ENCODE results near the gene BOLA3. TPM values are rescaled to one million over a fixed set of nuclear protein-coding genes. Genes with fewer than 3 reads are reported as not detected.

Gene BOLA3
- total and polyA plus RNA-seq, 4 donors = 9.5 to 35.2 (median 27.1) TPM

- H3K36me3 ChIP-seq (ENCODE audit: control insufficient read depth in 4 of 4, insufficient read depth in 3 of 4, low read depth in 1 of 4, low read length in 3 of 4) = no peaks in the 10 kb centered on the region
- peak overlapping the region; percentile 62 to 87 (median 81) for H3K4me3 ChIP-seq (ENCODE audit: low read depth in 1 of 3, low read length in 3 of 3)
- H3K27ac ChIP-seq (ENCODE audit: low read depth in 1 of 2, low read length in 2 of 2) = peak overlapping the region in 1 of 2 donors; percentile 33
- 14% methylated on average over 59 of the region's 59 CpGs for WGBS
- peaks cover 2 to 12% (median 3%) of the 10 kb centered on the region in 4 donors for H3K9me3 ChIP-seq (ENCODE audit: control insufficient read depth in 4 of 4, low read length in 3 of 4)
- no peaks in the 10 kb centered on the region for H3K27me3 ChIP-seq (ENCODE audit: control insufficient read depth in 4 of 4, insufficient read depth in 4 of 4, low read length in 3 of 4)
- peaks cover 0 to 1% (median 0%) of the 10 kb centered on the region in 4 donors for H3K4me1 ChIP-seq (ENCODE audit: control insufficient read depth in 4 of 4, insufficient read depth in 4 of 4, low read length in 3 of 4)
- H3K9ac ChIP-seq (ENCODE audit: low read depth in 1 of 2, low read length in 2 of 2) = no peak overlapping the region
- TF ChIP-seq FOXA2 (IDR thresholded peaks at IDR 0.05) = no peak
- peak; percentile 97 for TF ChIP-seq YY1 (IDR thresholded peaks at IDR 0.05)
- TF ChIP-seq RAD21 (IDR thresholded peaks at IDR 0.05) = peak in 1 of 2 donors; percentile 48
- TF ChIP-seq SP1 (IDR thresholded peaks at IDR 0.05) = no peak
- TF ChIP-seq MAX (IDR thresholded peaks at IDR 0.05) = no peak
- TF ChIP-seq CTCF (IDR thresholded peaks at IDR 0.05; ENCODE audit: low read depth, low read length, missing input control) = peak; percentile 29
- peak; percentile 6 for TF ChIP-seq NR2F2 (IDR thresholded peaks at IDR 0.05)
- TF ChIP-seq GABPA (IDR thresholded peaks at IDR 0.05 in 1 of 2, conservative IDR thresholded peaks at IDR 0.05 in 1 of 2) = peak; percentile 64 to 90
- peak in 1 of 2 donors; percentile 52 for TF ChIP-seq JUND (IDR thresholded peaks at IDR 0.05)
- TF ChIP-seq RXRA (IDR thresholded peaks at IDR 0.05) = peak in 1 of 2 donors; percentile 5
- no peak for TF ChIP-seq ZBTB33 (IDR thresholded peaks at IDR 0.05)
- peak; percentile 87 for DNase-seq (ENCODE audit: low spot score)
These were observed 27.5 kb downstream of the BOLA3 start for GRCh38 chr2:74119912-74120825.

- DNase-seq (ENCODE audit: low spot score) = no peak
- TF ChIP-seq RAD21 (IDR thresholded peaks at IDR 0.05) (no peak), CTCF (IDR thresholded peaks at IDR 0.05; ENCODE audit: low read depth, low read length, missing input control) (no peak), FOXA2 (IDR thresholded peaks at IDR 0.05) (no peak), REST (IDR thresholded peaks at IDR 0.05) (no peak), GABPA (IDR thresholded peaks at IDR 0.05 in 1 of 2, conservative IDR thresholded peaks at IDR 0.05 in 1 of 2) (no peak), YY1 (IDR thresholded peaks at IDR 0.05) (no peak), HNF4G (IDR thresholded peaks at IDR 0.05) (no peak), ZBTB33 (IDR thresholded peaks at IDR 0.05) (no peak), SP1 (IDR thresholded peaks at IDR 0.05) (no peak)
- H3K9me3 ChIP-seq (ENCODE audit: control insufficient read depth in 4 of 4, low read length in 3 of 4) = peaks cover 2 to 12% (median 3%) of the 10 kb centered on the region in 4 donors
- H3K9ac ChIP-seq (ENCODE audit: low read depth in 1 of 2, low read length in 2 of 2) = no peak overlapping the region
- no peak overlapping the region for H3K27ac ChIP-seq (ENCODE audit: low read depth in 1 of 2, low read length in 2 of 2)
- no peak overlapping the region for H3K4me3 ChIP-seq (ENCODE audit: low read depth in 1 of 3, low read length in 3 of 3)
- peaks cover 0 to 1% (median 0%) of the 10 kb centered on the region in 4 donors for H3K4me1 ChIP-seq (ENCODE audit: control insufficient read depth in 4 of 4, insufficient read depth in 4 of 4, low read length in 3 of 4)
- no peaks in the 10 kb centered on the region for H3K36me3 ChIP-seq (ENCODE audit: control insufficient read depth in 4 of 4, insufficient read depth in 3 of 4, low read depth in 1 of 4, low read length in 3 of 4)
- H3K27me3 ChIP-seq (ENCODE audit: control insufficient read depth in 4 of 4, insufficient read depth in 4 of 4, low read length in 3 of 4) = no peaks in the 10 kb centered on the region
These were observed 28.4 kb downstream of the BOLA3 start for GRCh38 chr2:74119339-74119738.

Measured in liver (tissue), 9 donors.